Hepatocyte (in vitro differentiated cells): ENCODE data around the gene GALNTL6. TPM values are rescaled to one million over a fixed set of nuclear protein-coding genes. Genes with fewer than 3 reads are reported as not detected.

Experiments used
- DNase-seq: peaks from one replicate; pipeline ENCODE4 v3.0.0-alpha.2; 2016; ENCODE audit warnings: low spot score
- H2AFZ ChIP-seq: fragments of 200-600 bp; sonication (generic); 2 replicates; pipeline ENCODE4 v1.6.0; 2016; ENCODE audit warnings: antibody characterized with exemption, mild to moderate bottlenecking
- H3K27ac ChIP-seq: fragments of 200-600 bp; sonication (generic); 2 replicates; pipeline ENCODE4 v1.5.1; 2016; ENCODE audit warnings: mild to moderate bottlenecking
- H3K27me3 ChIP-seq: fragments of 200-600 bp; sonication (generic); 2 replicates; pipeline ENCODE4 v1.6.1; 2016
- H3K36me3 ChIP-seq: fragments of 200-600 bp; sonication (generic); replicated peaks from 2 replicates; pipeline ENCODE4 v1.5.1; 2016; ENCODE audit warnings: low read depth; ENCODE audit not compliant: insufficient read depth
- H3K4me1 ChIP-seq: fragments of 200-600 bp; sonication (generic); 2 replicates; pipeline ENCODE4 v1.5.1; 2016; ENCODE audit warnings: mild to moderate bottlenecking, moderate library complexity; ENCODE audit not compliant: insufficient read depth
- H3K4me2 ChIP-seq: fragments of 200-600 bp; sonication (generic); 2 replicates; pipeline ENCODE4 v1.6.0; 2016
- H3K4me3 ChIP-seq: fragments of 200-600 bp; sonication (generic); 2 replicates; pipeline ENCODE4 v1.5.1; 2016; ENCODE audit warnings: mild to moderate bottlenecking
- H3K79me2 ChIP-seq: fragments of 200-600 bp; sonication (generic); 2 replicates; pipeline ENCODE4 v1.6.0; 2017; ENCODE audit warnings: mild to moderate bottlenecking
- H3K9me2 ChIP-seq: fragments of 200-600 bp; sonication (generic); replicated peaks from 2 replicates; pipeline ENCODE4 v1.6.0; 2017; ENCODE audit warnings: mild to moderate bottlenecking; ENCODE audit not compliant: insufficient read depth
- H3K9me3 ChIP-seq: fragments of 200-600 bp; sonication (generic); 2 replicates; pipeline ENCODE4 v1.5.1; 2016; ENCODE audit warnings: low read depth, mild to moderate bottlenecking
- H4K20me1 ChIP-seq: fragments of 200-600 bp; sonication (generic); 2 replicates; pipeline ENCODE4 v1.6.0; 2016; ENCODE audit warnings: mild to moderate bottlenecking; ENCODE audit not compliant: insufficient read depth, poor library complexity, severe bottlenecking
- EZH2 ChIP-seq: fragments of 200-600 bp; sonication (generic); IDR thresholded peaks from 2 replicates; pipeline ENCODE4 v1.6.1; 2016; ENCODE audit warnings: antibody characterized with exemption, mild to moderate bottlenecking, borderline replicate concordance
- EZH2phosphoT487 ChIP-seq: fragments of 200-600 bp; sonication (generic); IDR thresholded peaks from one replicate; pipeline ENCODE4 v1.6.1; 2018; ENCODE audit warnings: antibody characterized with exemption, mild to moderate bottlenecking, low read depth, moderate library complexity; ENCODE audit not compliant: unreplicated experiment, severe bottlenecking
- WGBS: methylation state at CpG from one replicate; pipeline ENCODE4 v1.1.6; 2016; ENCODE audit warnings: low lambda C conversion rate; ENCODE audit errors: missing lambda C conversion rate; 5-methylcytosine and 5-hydroxymethylcytosine counted together
- polyA plus RNA-seq: library from polyadenylated mRNA; unstranded; fragments of >200 nt; fragmentation: Nextera tagmentation; extraction: Ambion mirVana; gene quantifications from 2 replicates; pipeline ENCODE4 v1.2.1, GENCODE V29; 2016
- total RNA-seq: library from RNA; depleted of rRNA; stranded (reverse); fragments of >200 nt; gene quantifications from 2 replicates; pipeline ENCODE4 v1.2.3, GENCODE V29; 2014
- TF ChIP-seq, protein P1 (sequence below): fragments of 200-600 bp; sonication (generic); IDR thresholded peaks from 2 replicates; pipeline ENCODE4 v1.5.1; 2016; ENCODE audit warnings: antibody characterized with exemption, mild to moderate bottlenecking; ENCODE audit not compliant: poor library complexity

Gene GALNTL6
- total and polyA plus RNA-seq, 2 experiments from 2014 or later: 0.53 to 0.74 TPM

GRCh38 chr4:172887959-172888358 lies 1074.8 kb downstream of the GALNTL6 start:
- no peak overlapping the region for H2AFZ ChIP-seq
- H3K4me2 ChIP-seq: no peak overlapping the region
- no peaks in the 10 kb centered on the region for H3K9me2 ChIP-seq
- no peak overlapping the region for H3K27ac ChIP-seq
- TF ChIP-seq EZH2phosphoT487 (no peak), EZH2 (no peak)
- TF ChIP-seq, protein P1, sequence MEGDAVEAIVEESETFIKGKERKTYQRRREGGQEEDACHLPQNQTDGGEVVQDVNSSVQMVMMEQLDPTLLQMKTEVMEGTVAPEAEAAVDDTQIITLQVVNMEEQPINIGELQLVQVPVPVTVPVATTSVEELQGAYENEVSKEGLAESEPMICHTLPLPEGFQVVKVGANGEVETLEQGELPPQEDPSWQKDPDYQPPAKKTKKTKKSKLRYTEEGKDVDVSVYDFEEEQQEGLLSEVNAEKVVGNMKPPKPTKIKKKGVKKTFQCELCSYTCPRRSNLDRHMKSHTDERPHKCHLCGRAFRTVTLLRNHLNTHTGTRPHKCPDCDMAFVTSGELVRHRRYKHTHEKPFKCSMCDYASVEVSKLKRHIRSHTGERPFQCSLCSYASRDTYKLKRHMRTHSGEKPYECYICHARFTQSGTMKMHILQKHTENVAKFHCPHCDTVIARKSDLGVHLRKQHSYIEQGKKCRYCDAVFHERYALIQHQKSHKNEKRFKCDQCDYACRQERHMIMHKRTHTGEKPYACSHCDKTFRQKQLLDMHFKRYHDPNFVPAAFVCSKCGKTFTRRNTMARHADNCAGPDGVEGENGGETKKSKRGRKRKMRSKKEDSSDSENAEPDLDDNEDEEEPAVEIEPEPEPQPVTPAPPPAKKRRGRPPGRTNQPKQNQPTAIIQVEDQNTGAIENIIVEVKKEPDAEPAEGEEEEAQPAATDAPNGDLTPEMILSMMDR: no peak
- no peaks in the 10 kb centered on the region for H4K20me1 ChIP-seq
- WGBS: 68% methylated on average over 2 of the region's 2 CpGs
- no peaks in the 10 kb centered on the region for H3K79me2 ChIP-seq
- no peak for DNase-seq
- no peaks in the 10 kb centered on the region for H3K36me3 ChIP-seq
- H3K27me3 ChIP-seq: no peaks in the 10 kb centered on the region
- no peaks in the 10 kb centered on the region for H3K9me3 ChIP-seq
- no peaks in the 10 kb centered on the region for H3K4me1 ChIP-seq
- no peak overlapping the region for H3K4me3 ChIP-seq

- no peaks in the 10 kb centered on the region for H3K27me3 ChIP-seq
- H3K4me1 ChIP-seq: no peaks in the 10 kb centered on the region
- no peak overlapping the region for H2AFZ ChIP-seq
- WGBS: 19% methylated on average over 4 of the region's 4 CpGs
- no peaks in the 10 kb centered on the region for H3K79me2 ChIP-seq
- no peak for DNase-seq
- TF ChIP-seq, protein P1: peak; percentile 29
- no peak for TF ChIP-seq EZH2
- no peaks in the 10 kb centered on the region for H4K20me1 ChIP-seq
- no peaks in the 10 kb centered on the region for H3K9me2 ChIP-seq
- H3K4me3 ChIP-seq: no peak overlapping the region
- peaks cover 4% of the 10 kb centered on the region for H3K9me3 ChIP-seq
- H3K27ac ChIP-seq: no peak overlapping the region
- no peak overlapping the region for H3K4me2 ChIP-seq
- H3K36me3 ChIP-seq: no peaks in the 10 kb centered on the region
Observed at GRCh38 chr4:172892300-172892699, 1079.1 kb downstream of the GALNTL6 start.

- no peak overlapping the region for H3K27ac ChIP-seq
- DNase-seq: no peak
- 97% methylated on average over 3 of the region's 3 CpGs for WGBS
- no peak overlapping the region for H2AFZ ChIP-seq
- H3K9me3 ChIP-seq: peaks cover 4% of the 10 kb centered on the region
- H3K79me2 ChIP-seq: no peaks in the 10 kb centered on the region
- H3K9me2 ChIP-seq: no peaks in the 10 kb centered on the region
- no peak for TF ChIP-seq EZH2phosphoT487
- no peaks in the 10 kb centered on the region for H4K20me1 ChIP-seq
- no peaks in the 10 kb centered on the region for H3K36me3 ChIP-seq
- peaks cover 5% of the 10 kb centered on the region for H3K4me1 ChIP-seq
- H3K4me3 ChIP-seq: no peak overlapping the region
- no peak overlapping the region for H3K4me2 ChIP-seq
- H3K27me3 ChIP-seq: no peaks in the 10 kb centered on the region
Observed at GRCh38 chr4:172895699-172896098, 1082.5 kb downstream of the GALNTL6 start.

- Histone ChIP-seq H3K27ac (no peak overlapping the region), H3K36me3 (no peaks in the 10 kb centered on the region), H2AFZ (no peak overlapping the region), H3K27me3 (no peaks in the 10 kb centered on the region), H3K4me3 (no peak overlapping the region), H3K4me2 (no peak overlapping the region), H3K9me3 (peaks cover 4% of the 10 kb centered on the region), H3K4me1 (peaks cover 8% of the 10 kb centered on the region), H4K20me1 (no peaks in the 10 kb centered on the region), H3K79me2 (no peaks in the 10 kb centered on the region), H3K9me2 (no peaks in the 10 kb centered on the region)
- DNase-seq: no peak
- 92% methylated on average over 3 of the region's 3 CpGs for WGBS
- TF ChIP-seq EZH2: no peak
- TF ChIP-seq, protein P1: no peak
- no peak for TF ChIP-seq EZH2phosphoT487
Observed at GRCh38 chr4:172897046-172897445, 1083.8 kb downstream of the GALNTL6 start.
